ENCODE measurements around the gene SAMD5. TPM values are rescaled to one million over a fixed set of nuclear protein-coding genes. Genes with fewer than 3 reads are reported as not detected.

The SAMD5 gene
- polyA plus RNA-seq, 2 of the 4 experiments (the other 2 are of a cell fraction): 0.79 to 2.0 TPM

DNA sequence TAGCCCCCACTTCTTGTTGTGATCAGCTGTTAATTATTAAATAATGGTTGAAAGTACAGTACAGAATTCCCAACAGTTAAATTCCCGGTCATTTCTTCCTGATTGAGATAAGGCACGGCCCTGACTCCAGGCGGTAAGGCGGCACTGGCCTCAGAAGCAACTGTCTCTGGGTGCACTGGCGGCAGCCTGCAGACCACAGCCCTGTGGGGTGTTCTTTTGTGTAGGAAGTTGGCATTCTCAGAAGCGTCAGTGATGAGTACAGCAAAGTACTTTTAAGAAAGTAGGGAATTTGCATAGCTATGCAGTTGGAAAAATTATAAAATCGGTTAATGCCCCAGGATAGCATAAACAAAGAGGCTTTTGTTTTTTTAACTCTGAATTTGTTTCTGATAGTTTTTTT is 50.5 kb downstream of the SAMD5 start:
- Histone ChIP-seq H3K27ac (no peak overlapping the region), H3K9me3 (no peaks in the 10 kb centered on the region), H3K4me2 (no peak overlapping the region), H3K4me1 (no peaks in the 10 kb centered on the region), H3K4me3 (no peak overlapping the region)
- CTCF ChIA-PET: no interaction called here
- FAIRE-seq: no peak
- WGBS (ENCODE audit: missing lambda C conversion rate): 78% methylated on average over 7 of the region's 7 CpGs
- no peak for TF ChIP-seq EHF (CRISPR knock-in tag; IDR thresholded peaks at IDR 0.05)
- no peak for TF ChIP-seq POLR2A (IDR thresholded peaks at IDR 0.05; ENCODE audit: low read length)
- TF ChIP-seq PHF8 (IDR thresholded peaks at IDR 0.05; ENCODE audit: borderline replicate concordance, low read depth): no peak
- TF ChIP-seq, protein P1, sequence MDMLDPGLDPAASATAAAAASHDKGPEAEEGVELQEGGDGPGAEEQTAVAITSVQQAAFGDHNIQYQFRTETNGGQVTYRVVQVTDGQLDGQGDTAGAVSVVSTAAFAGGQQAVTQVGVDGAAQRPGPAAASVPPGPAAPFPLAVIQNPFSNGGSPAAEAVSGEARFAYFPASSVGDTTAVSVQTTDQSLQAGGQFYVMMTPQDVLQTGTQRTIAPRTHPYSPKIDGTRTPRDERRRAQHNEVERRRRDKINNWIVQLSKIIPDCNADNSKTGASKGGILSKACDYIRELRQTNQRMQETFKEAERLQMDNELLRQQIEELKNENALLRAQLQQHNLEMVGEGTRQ (IDR thresholded peaks at IDR 0.05): no peak
- TF ChIP-seq, protein P2, sequence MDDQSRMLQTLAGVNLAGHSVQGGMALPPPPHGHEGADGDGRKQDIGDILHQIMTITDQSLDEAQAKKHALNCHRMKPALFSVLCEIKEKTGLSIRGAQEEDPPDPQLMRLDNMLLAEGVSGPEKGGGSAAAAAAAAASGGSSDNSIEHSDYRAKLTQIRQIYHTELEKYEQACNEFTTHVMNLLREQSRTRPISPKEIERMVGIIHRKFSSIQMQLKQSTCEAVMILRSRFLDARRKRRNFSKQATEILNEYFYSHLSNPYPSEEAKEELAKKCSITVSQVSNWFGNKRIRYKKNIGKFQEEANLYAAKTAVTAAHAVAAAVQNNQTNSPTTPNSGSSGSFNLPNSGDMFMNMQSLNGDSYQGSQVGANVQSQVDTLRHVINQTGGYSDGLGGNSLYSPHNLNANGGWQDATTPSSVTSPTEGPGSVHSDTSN (IDR thresholded peaks at IDR 0.05): no peak
- no peak for TF ChIP-seq FOXS1 (CRISPR knock-in tag; IDR thresholded peaks at IDR 0.05)
- no peak for TF ChIP-seq RCOR1 (IDR thresholded peaks at IDR 0.05; ENCODE audit: low read depth, low read length)
- no peak for TF ChIP-seq ZFP36 (IDR thresholded peaks at IDR 0.05; ENCODE audit: borderline replicate concordance, partially characterized antibody)
- no peak for TF ChIP-seq KDM1A (IDR thresholded peaks at IDR 0.05; ENCODE audit: low read depth)
- no peak for TF ChIP-seq ESRRA (IDR thresholded peaks at IDR 0.05; ENCODE audit: borderline replicate concordance, low read length)
- TF ChIP-seq HOXA7 (CRISPR knock-in tag; IDR thresholded peaks at IDR 0.05): no peak
- TF ChIP-seq, protein P3, sequence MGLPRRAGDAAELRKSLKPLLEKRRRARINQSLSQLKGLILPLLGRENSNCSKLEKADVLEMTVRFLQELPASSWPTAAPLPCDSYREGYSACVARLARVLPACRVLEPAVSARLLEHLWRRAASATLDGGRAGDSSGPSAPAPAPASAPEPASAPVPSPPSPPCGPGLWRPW (IDR thresholded peaks at IDR 0.05): no peak
- POLR2A ChIA-PET: no interaction called here
- no peak for ATAC-seq
- DNase-seq (ENCODE audit: low read depth in 1 of 2, low spot score in 1 of 2): no peak

DNA sequence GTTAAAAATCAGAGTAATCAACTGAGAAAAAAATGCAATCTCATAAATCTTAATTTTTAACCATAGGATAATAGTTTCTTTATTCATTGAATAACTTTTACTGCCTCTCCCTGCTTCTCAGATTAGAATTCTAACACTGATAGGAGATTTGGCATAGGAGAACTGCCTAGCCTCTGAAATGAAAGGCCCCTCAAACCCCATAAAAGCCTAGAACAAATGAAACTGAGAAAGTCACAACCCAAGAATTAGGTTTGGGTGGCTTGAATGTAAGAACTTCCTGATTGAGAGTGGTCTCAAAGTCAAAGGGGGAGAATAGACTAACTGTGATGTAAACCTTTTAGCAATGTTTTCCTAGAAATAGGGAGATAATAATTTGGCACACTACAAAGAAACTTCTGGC is 52.2 kb downstream of the SAMD5 start:
- CTCF ChIA-PET: no interaction called here
- no peak overlapping the region for H3K4me3 ChIP-seq
- ATAC-seq (no peak), FAIRE-seq (no peak), DNase-seq (ENCODE audit: low read depth in 1 of 2, low spot score in 1 of 2) (no peak)
- no peaks in the 10 kb centered on the region for H3K4me1 ChIP-seq
- H3K4me2 ChIP-seq: no peak overlapping the region
- H3K9me3 ChIP-seq: no peaks in the 10 kb centered on the region
- POLR2A ChIA-PET: no interaction called here
- TF ChIP-seq CHD2 (IDR thresholded peaks at IDR 0.05; ENCODE audit: low read length, partially characterized antibody) (no peak), CEBPB (IDR thresholded peaks at IDR 0.05) (no peak), JUNB (IDR thresholded peaks at IDR 0.05) (no peak), FOXS1 (CRISPR knock-in tag; IDR thresholded peaks at IDR 0.05) (no peak), NR3C1 (IDR thresholded peaks at IDR 0.05) (no peak), RAD21 (conservative IDR thresholded peaks at IDR 0.05 in 1 of 2, IDR thresholded peaks at IDR 0.05 in 1 of 2) (no peak), MYC (IDR thresholded peaks at IDR 0.05; ENCODE audit: borderline replicate concordance, low read length) (no peak), CHD4 (IDR thresholded peaks at IDR 0.05; ENCODE audit: borderline replicate concordance) (no peak), RNF2 (IDR thresholded peaks at IDR 0.05; ENCODE audit: borderline replicate concordance, low read depth) (no peak), EHMT2 (IDR thresholded peaks at IDR 0.05; ENCODE audit: low read depth) (no peak), CBX8 (IDR thresholded peaks at IDR 0.05) (no peak), PHF8 (IDR thresholded peaks at IDR 0.05; ENCODE audit: borderline replicate concordance, low read depth) (no peak), ZSCAN20 (CRISPR knock-in tag; IDR thresholded peaks at IDR 0.05) (no peak), TP53 (CRISPR knock-in tag; IDR thresholded peaks at IDR 0.05) (no peak), JUN (IDR thresholded peaks at IDR 0.05) (no peak)
- TF ChIP-seq, protein P1 (IDR thresholded peaks at IDR 0.05): no peak
- TF ChIP-seq, protein P4, sequence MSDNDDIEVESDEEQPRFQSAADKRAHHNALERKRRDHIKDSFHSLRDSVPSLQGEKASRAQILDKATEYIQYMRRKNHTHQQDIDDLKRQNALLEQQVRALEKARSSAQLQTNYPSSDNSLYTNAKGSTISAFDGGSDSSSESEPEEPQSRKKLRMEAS (IDR thresholded peaks at IDR 0.05): no peak
- H3K27ac ChIP-seq: no peak overlapping the region
